GM12864 (cell line): ENCODE results near the gene OLA1.

Experiments
- DNase-seq: peaks from one replicate; pipeline ENCODE4 v3.0.0-alpha.2; 2011; ENCODE audit warnings: low read depth
- H3K4me3 ChIP-seq: 2 replicates; pipeline ENCODE4 v1.5.1; 2011; ENCODE audit warnings: mild to moderate bottlenecking, low read depth, low read length, control low read depth
- TF ChIP-seq, protein P1 (sequence below): IDR thresholded peaks from 2 replicates; pipeline ENCODE4 v1.5.1; 2011; ENCODE audit warnings: low read depth, mild to moderate bottlenecking, moderate library complexity, low read length, control low read depth, inconsistent platforms; ENCODE audit errors: missing control alignments

The OLA1 gene

DNA sequence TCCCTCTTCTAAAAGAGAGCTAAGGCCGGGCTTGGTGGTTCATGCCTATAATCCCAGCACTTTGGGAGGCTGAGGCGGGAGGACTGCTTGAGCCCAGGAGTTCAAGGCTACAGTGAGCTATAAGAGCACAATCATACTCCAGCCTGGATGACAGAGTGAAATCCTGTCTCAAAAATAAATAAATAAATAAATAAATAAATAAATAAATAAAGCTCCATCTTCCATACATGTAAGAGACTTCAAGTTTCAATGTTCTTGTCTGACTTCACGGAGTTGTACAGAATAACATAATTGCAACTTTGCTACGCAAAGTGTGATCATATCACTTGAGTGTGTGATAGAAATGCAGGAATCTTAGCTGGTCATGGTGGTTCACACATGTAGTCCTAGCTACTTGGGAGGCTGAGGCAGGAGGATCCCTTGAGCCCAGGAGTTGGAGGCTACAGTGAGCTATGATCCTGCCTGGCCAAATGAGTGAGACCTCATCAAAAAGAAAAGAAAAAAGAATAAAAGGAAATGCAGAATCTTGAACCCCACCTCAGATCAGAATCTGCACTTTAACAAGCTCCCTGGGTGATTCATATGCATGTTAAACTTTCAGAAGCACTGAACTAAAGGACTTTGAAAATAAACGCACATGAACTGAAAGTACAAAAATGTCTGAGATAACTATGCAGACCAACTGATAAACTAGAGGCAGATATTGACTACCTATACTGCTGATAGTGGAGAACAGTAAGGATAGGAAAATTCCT is 159.4 kb downstream of the OLA1 start:
- no peak for DNase-seq
- no peak overlapping the region for H3K4me3 ChIP-seq
- TF ChIP-seq, protein P1, sequence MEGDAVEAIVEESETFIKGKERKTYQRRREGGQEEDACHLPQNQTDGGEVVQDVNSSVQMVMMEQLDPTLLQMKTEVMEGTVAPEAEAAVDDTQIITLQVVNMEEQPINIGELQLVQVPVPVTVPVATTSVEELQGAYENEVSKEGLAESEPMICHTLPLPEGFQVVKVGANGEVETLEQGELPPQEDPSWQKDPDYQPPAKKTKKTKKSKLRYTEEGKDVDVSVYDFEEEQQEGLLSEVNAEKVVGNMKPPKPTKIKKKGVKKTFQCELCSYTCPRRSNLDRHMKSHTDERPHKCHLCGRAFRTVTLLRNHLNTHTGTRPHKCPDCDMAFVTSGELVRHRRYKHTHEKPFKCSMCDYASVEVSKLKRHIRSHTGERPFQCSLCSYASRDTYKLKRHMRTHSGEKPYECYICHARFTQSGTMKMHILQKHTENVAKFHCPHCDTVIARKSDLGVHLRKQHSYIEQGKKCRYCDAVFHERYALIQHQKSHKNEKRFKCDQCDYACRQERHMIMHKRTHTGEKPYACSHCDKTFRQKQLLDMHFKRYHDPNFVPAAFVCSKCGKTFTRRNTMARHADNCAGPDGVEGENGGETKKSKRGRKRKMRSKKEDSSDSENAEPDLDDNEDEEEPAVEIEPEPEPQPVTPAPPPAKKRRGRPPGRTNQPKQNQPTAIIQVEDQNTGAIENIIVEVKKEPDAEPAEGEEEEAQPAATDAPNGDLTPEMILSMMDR: no peak

DNA sequence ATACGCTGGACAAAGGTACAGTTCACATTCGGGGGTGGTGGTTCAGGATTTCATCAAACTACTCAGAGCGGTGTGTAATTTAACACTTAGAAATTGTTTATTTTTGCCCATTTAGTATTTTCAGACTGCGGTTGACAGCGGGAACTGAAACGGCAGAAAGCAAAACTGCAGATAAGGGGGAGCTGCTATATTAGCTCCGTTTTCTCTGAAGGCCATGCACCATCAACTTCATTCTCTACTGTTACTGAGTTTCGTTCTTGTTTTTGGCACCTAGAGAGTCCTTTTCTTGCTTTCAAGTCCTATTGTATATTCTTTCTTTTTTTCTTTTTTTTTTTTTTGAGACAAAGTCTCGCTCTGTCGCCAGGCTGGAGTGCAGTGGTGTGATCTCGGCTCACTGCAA is 161.6 kb downstream of the OLA1 start:
- no peak overlapping the region for H3K4me3 ChIP-seq
- TF ChIP-seq, protein P1: no peak
- DNase-seq: no peak

DNA sequence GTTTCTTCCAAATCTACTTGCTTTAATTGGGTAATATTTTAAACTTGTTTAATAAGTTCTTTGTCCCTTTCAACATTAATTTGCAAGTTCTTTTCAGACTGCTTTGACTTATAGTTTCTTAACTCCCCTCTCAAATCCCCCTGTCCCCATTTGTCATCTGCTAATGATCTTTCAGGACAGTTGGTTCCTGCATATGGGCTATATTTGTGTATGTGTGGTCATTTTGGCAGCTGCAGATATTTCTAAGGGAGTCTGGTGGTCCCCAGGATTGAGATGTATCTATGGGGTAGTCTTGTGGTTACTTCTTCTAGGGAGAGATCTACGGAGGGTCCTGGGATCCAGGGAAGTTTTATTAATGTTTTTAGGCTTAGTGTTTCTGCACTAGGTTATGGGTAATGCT is 162.6 kb downstream of the OLA1 start:
- no peak for DNase-seq
- TF ChIP-seq, protein P1: no peak
- no peak overlapping the region for H3K4me3 ChIP-seq

DNA sequence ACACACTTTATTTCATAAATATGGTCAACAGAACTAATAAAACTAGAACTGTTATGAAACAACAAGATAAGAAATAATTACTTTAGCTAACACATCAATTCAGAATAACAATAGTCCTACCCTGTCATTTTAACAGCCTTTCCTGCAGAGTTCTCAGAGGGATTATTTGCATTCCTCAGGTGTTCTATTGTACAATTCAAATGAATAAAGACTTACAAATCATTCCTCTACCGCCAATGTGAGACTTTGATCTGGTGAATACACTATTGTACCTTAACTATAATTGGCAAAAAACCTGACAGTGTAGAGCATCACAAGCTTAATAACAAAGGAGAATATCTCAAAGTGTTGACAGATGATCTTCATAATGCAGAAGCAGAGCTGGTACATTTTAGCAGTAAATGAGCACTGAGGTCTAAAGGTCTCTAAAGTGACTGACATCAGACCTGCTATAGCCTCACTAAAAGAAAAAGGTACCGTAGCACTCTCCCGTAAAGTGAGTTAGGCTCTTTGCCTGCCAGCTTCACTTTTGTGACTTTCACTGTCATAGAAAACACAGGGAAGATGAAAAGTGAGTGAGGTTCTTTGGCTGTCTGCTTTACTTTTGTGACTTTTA is 164.4 kb downstream of the OLA1 start:
- H3K4me3 ChIP-seq: no peak overlapping the region
- DNase-seq: no peak
- TF ChIP-seq, protein P1: no peak

DNA sequence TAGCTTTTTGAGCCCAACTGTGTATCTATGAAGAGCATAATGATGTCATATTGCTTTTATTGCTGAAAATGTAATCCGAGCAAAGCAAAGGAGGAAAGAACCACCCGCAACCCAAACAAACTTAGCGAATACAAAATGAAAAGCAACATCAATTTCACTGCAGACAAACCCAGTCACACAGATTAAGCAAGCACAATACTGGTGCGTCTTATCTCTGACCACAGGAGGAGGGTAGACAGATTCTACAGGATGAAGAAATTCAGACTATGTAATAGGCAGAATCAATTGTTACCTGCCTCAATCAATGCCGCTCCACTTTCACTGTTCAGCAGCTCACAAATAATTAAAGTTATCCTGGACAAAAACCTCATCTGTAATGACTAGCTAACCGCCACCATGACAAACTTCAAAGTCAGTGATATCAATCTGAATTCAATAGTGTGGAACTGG is 167.6 kb downstream of the OLA1 start:
- no peak for DNase-seq
- no peak overlapping the region for H3K4me3 ChIP-seq
- TF ChIP-seq, protein P1: no peak

DNA sequence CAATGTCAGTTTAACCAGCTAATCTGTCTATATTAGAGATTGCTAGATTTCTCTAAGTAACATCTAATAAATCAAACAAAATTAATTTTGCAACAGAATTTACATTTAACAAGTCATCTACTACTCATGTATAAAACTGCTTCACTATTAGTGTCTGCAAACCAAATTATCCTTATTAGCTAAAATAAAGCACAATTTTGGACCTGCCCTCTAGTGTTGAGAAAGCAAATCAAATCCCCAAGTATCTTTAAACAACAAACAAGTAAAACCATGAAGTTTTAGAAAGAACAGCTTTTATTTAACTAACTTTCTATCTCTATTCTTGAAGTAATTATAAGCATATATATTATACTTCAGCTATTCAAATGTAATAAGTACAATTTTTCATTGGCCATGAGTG is 170.1 kb downstream of the OLA1 start:
- TF ChIP-seq, protein P1: peak; percentile 21
- no peak for DNase-seq
- no peak overlapping the region for H3K4me3 ChIP-seq
